CD4-positive, alpha-beta T cell (primary cell): ENCODE data around the gene GMPPA. TPM values are rescaled to one million over a fixed set of nuclear protein-coding genes. Genes with fewer than 3 reads are reported as not detected.

Experiments used
- ATAC-seq: fragments of 200-7000 bp; cut with Tn5 transposase; one replicate; pipeline ENCODE4 v1.10.0; 2022; ENCODE audit warnings: mild to moderate bottlenecking; ENCODE audit not compliant: poor library complexity
- CTCF ChIA-PET: fragments of 350-600 bp; sonication (Branson Sonifier 250); formaldehyde crosslinking; loops from one replicate; lab custom pipeline; 2021; ENCODE audit warnings: antibody characterized with exemption, inconsistent platforms; lab: Charles Lee
- POLR2A ChIA-PET: fragments of 350-600 bp; sonication (Branson Sonifier 250); formaldehyde crosslinking; loops from one replicate; lab custom pipeline; 2021; ENCODE audit warnings: antibody characterized with exemption, inconsistent platforms; lab: Charles Lee
- DNase-seq, 14 experiments: peaks; one replicate each; pipeline ENCODE4 v3.0.0-alpha.2; 2013 to 2020; ENCODE audit warnings: mixed read lengths in 2 of 14
- H3K27ac ChIP-seq, 2 donors: one replicate each; pipeline versions ENCODE4 v1.5.1 to v1.7.0; 2013; ENCODE audit warnings: low read length in 2 of 2, low read depth in 1 of 2, mild to moderate bottlenecking in 1 of 2
- H3K27me3 ChIP-seq, 2 experiments: 1 replicate in 1 of 2; 2 replicates in 1 of 2; pipeline versions ENCODE4 v1.6.1 to v1.7.0; 2013; ENCODE audit warnings: low read length in 2 of 2, control low read depth in 1 of 2, mild to moderate bottlenecking in 1 of 2, moderate library complexity in 1 of 2; ENCODE audit not compliant: insufficient read depth in 2 of 2, control insufficient read depth in 1 of 2
- H3K36me3 ChIP-seq: one replicate; pipeline ENCODE4 v1.6.1; 2013; ENCODE audit warnings: low read length, control low read depth; ENCODE audit not compliant: insufficient read depth
- H3K4me1 ChIP-seq: one replicate; pipeline ENCODE4 v1.6.1; 2013; ENCODE audit warnings: low read length, control low read depth; ENCODE audit not compliant: insufficient read depth
- H3K4me3 ChIP-seq: one replicate; pipeline ENCODE4 v1.5.1; 2013; ENCODE audit warnings: mild to moderate bottlenecking, low read length, moderate library complexity
- H3K9me3 ChIP-seq, 2 experiments: 1 replicate in 1 of 2; 2 replicates in 1 of 2; pipeline versions ENCODE4 v1.6.1 to v1.7.0; 2013; ENCODE audit warnings: low read length in 2 of 2, mild to moderate bottlenecking in 2 of 2, control low read depth in 1 of 2, moderate library complexity in 1 of 2; ENCODE audit not compliant: control insufficient read depth in 1 of 2, insufficient read depth in 1 of 2
- H3K27ac Mint-ChIP-seq: one replicate; pipeline ENCODE4 v1.8.0; 2020; ENCODE audit warnings: mixed read lengths
- H3K27me3 Mint-ChIP-seq: one replicate; pipeline ENCODE4 v1.8.0; 2021; ENCODE audit warnings: mixed read lengths
- H3K36me3 Mint-ChIP-seq: one replicate; pipeline ENCODE4 v1.8.0; 2021; ENCODE audit warnings: low read depth, mixed read lengths
- H3K4me1 Mint-ChIP-seq: one replicate; pipeline ENCODE4 v1.8.0; 2021; ENCODE audit warnings: low read depth, mixed read lengths
- H3K4me3 Mint-ChIP-seq: one replicate; pipeline ENCODE4 v1.8.0; 2020; ENCODE audit warnings: mild to moderate bottlenecking, mixed read lengths
- H3K9me3 Mint-ChIP-seq: one replicate; pipeline ENCODE4 v1.8.0; 2020; ENCODE audit warnings: mixed read lengths
- CTCF ChIP-seq: fragments of 200-600 bp; IDR thresholded peaks from one replicate; pipeline ENCODE4 v1.8.0; 2022; ENCODE audit warnings: antibody characterized with exemption, mild to moderate bottlenecking
- intact Hi-C, 2 experiments: fragments of 100-400 bp; cut with DNase I in 1 of 2; cut with micrococcal nuclease in 1 of 2; formaldehyde crosslinking; loops; one replicate each; pipeline versions ENCODE4 v1.15.1 to v1.9.0; 2023 to 2025; cut with DNase I, micrococcal nuclease
- total RNA-seq, 174 experiments: library from RNA in 2 of 174; stranded (reverse) in 2 of 174; gene quantifications; one replicate each; pipeline ENCODE4 v1.2.3 and lab custom pipeline; 2021 to 2026

GMPPA gene
- total RNA-seq, 2 experiments from 2014 or later = 13.3 to 14.4 TPM

GRCh38 chr2:219507581-219508443, 9.1 kb downstream of the GMPPA start:
- POLR2A ChIA-PET = no interaction called here
- TF ChIP-seq CTCF = no peak
- H3K9me3 ChIP-seq = peaks cover 0 to 22% of the 10 kb centered on the region in 2 experiments
- H3K27me3 Mint-ChIP-seq = peaks cover 45% of the 10 kb centered on the region
- peaks cover 50% of the 10 kb centered on the region for H3K36me3 Mint-ChIP-seq
- DNase-seq (no peak), ATAC-seq (no peak)
- H3K27ac Mint-ChIP-seq = no peak overlapping the region
- no peak overlapping the region for H3K4me3 ChIP-seq
- no peak overlapping the region for H3K27ac ChIP-seq
- H3K9me3 Mint-ChIP-seq = no peaks in the 10 kb centered on the region
- H3K4me3 Mint-ChIP-seq = no peak overlapping the region
- H3K36me3 ChIP-seq = peaks cover 31% of the 10 kb centered on the region
- peaks cover 19% of the 10 kb centered on the region for H3K4me1 ChIP-seq
- peaks cover 33 to 39% of the 10 kb centered on the region in 2 experiments for H3K27me3 ChIP-seq
- peaks cover 13% of the 10 kb centered on the region for H3K4me1 Mint-ChIP-seq
- intact Hi-C loops = loop anchor here in 1 of 2 experiments (2.0 kb wide), 1 partner anchor 23 kb away; no protein-coding TSS in a partner anchor
- CTCF ChIA-PET = interaction anchor here (1.2 kb wide), 2 partner anchors 22 to 135 kb away, joined by 3 read pairs; no protein-coding TSS in a partner anchor

GRCh38 chr2:219508444-219508734, 9.7 kb downstream of the GMPPA start:
- Histone ChIP-seq H3K27ac (no peak overlapping the region), H3K4me1 (peaks cover 19% of the 10 kb centered on the region), H3K27me3 (peaks cover 38 to 44% of the 10 kb centered on the region in 2 experiments), H3K9me3 (peaks cover 0 to 26% of the 10 kb centered on the region in 2 experiments), H3K4me3 (no peak overlapping the region), H3K36me3 (peaks cover 28% of the 10 kb centered on the region)
- ATAC-seq (no peak), DNase-seq (no peak)
- Mint-ChIP-seq H3K36me3 (peaks cover 49% of the 10 kb centered on the region), H3K9me3 (no peaks in the 10 kb centered on the region), H3K27ac (no peak overlapping the region), H3K27me3 (peaks cover 50% of the 10 kb centered on the region), H3K4me1 (peaks cover 16% of the 10 kb centered on the region), H3K4me3 (no peak overlapping the region)
- intact Hi-C loops = loop anchor here in 1 of 2 experiments (2.0 kb wide), 1 partner anchor 22 kb away; no protein-coding TSS in a partner anchor
- TF ChIP-seq CTCF = no peak
- CTCF ChIA-PET = interaction anchor here (1.2 kb wide), 1 partner anchor 134 kb away, joined by 3 read pairs; no protein-coding TSS in a partner anchor
- POLR2A ChIA-PET = no interaction called here

GRCh38 chr2:219508971-219509779, 10.5 kb downstream of the GMPPA start:
- no peak for TF ChIP-seq CTCF
- POLR2A ChIA-PET = interaction anchor here (0.7 to 1.3 kb wide), 2 partner anchors 20 to 121 kb away, joined by 3 to 4 read pairs; no protein-coding TSS in a partner anchor

More at GRCh38 chr2:219508971-219509779, 10.5 kb downstream of the GMPPA start:
- intact Hi-C loops = loop anchor here in 1 of 2 experiments (2.0 kb wide), 1 partner anchor 22 kb away; no protein-coding TSS in a partner anchor
- Histone ChIP-seq H3K36me3 (peaks cover 26% of the 10 kb centered on the region), H3K9me3 (peaks cover 0 to 29% of the 10 kb centered on the region in 2 experiments), H3K4me1 (peaks cover 26% of the 10 kb centered on the region), H3K27me3 (peaks cover 46 to 52% of the 10 kb centered on the region in 2 experiments), H3K4me3 (no peak overlapping the region), H3K27ac (no peak overlapping the region)
- H3K27me3 Mint-ChIP-seq = peaks cover 58% of the 10 kb centered on the region
- H3K4me1 Mint-ChIP-seq = peaks cover 24% of the 10 kb centered on the region
- CTCF ChIA-PET = interaction anchor here (0.7 to 2.1 kb wide), 8 partner anchors 9 to 120 kb away, joined by 3 to 31 read pairs (median 6); partner anchors contain the start of gene GMPPA
- no peaks in the 10 kb centered on the region for H3K9me3 Mint-ChIP-seq
- H3K36me3 Mint-ChIP-seq = peaks cover 41% of the 10 kb centered on the region
- peak overlapping the region; percentile 3 for H3K4me3 Mint-ChIP-seq
- ATAC-seq (peak; percentile 28), DNase-seq (no peak)
- H3K27ac Mint-ChIP-seq = no peak overlapping the region
